Trophoblast cell (in vitro differentiated cells and primary cell): ENCODE data around the gene MYPOP.

Experiments
- DNase-seq, 2 donors: peaks; one replicate each; pipeline ENCODE4 v3.0.0-alpha.2; 2016
- H2AFZ ChIP-seq: 2 replicates; pipeline ENCODE4 v1.6.1; 2013; ENCODE audit warnings: low read length, moderate library complexity, mild to moderate bottlenecking; ENCODE audit not compliant: insufficient read depth, poor library complexity
- H2AK5ac ChIP-seq: 2 replicates; pipeline ENCODE4 v1.6.1; 2013; ENCODE audit warnings: mild to moderate bottlenecking, low read length
- H2BK120ac ChIP-seq: 2 replicates; pipeline ENCODE4 v1.6.1; 2013; ENCODE audit warnings: low read length, mild to moderate bottlenecking, moderate library complexity; ENCODE audit not compliant: insufficient read depth, poor library complexity
- H2BK12ac ChIP-seq: 2 replicates; pipeline ENCODE4 v1.6.1; 2013; ENCODE audit warnings: mild to moderate bottlenecking, low read length, moderate library complexity
- H2BK5ac ChIP-seq: 2 replicates; pipeline ENCODE4 v1.6.1; 2013; ENCODE audit warnings: low read length, low read depth, moderate library complexity, mild to moderate bottlenecking; ENCODE audit not compliant: poor library complexity
- H3K14ac ChIP-seq: 2 replicates; pipeline ENCODE4 v1.6.1; 2013; ENCODE audit warnings: mild to moderate bottlenecking, low read length
- H3K18ac ChIP-seq: 2 replicates; pipeline ENCODE4 v1.6.1; 2013; ENCODE audit warnings: mild to moderate bottlenecking, low read length
- H3K23ac ChIP-seq: 2 replicates; pipeline ENCODE4 v1.6.1; 2013; ENCODE audit warnings: low read length
- H3K27ac ChIP-seq: 2 replicates; pipeline ENCODE4 v1.5.1; 2013; ENCODE audit warnings: low read depth, mild to moderate bottlenecking, inconsistent platforms, low read length, moderate library complexity
- H3K27me3 ChIP-seq: 2 replicates; pipeline ENCODE4 v1.6.1; 2013; ENCODE audit warnings: inconsistent platforms, mild to moderate bottlenecking, low read length, moderate library complexity; ENCODE audit not compliant: insufficient read depth
- H3K36me3 ChIP-seq, 2 experiments: 1 replicate in 1 of 2; 2 replicates in 1 of 2; pipeline ENCODE4 v1.6.1; 2013; ENCODE audit warnings: low read length in 2 of 2, mild to moderate bottlenecking in 2 of 2, moderate library complexity in 1 of 2; ENCODE audit not compliant: insufficient read depth in 2 of 2, control insufficient read depth in 1 of 2
- H3K4ac ChIP-seq: 2 replicates; pipeline ENCODE4 v1.6.1; 2013; ENCODE audit warnings: low read depth, mild to moderate bottlenecking, low read length, moderate library complexity
- H3K4me1 ChIP-seq, 2 experiments: 1 replicate in 1 of 2; 2 replicates in 1 of 2; pipeline ENCODE4 v1.6.1; 2013; ENCODE audit warnings: low read length in 2 of 2, mild to moderate bottlenecking in 2 of 2, moderate library complexity in 1 of 2; ENCODE audit not compliant: insufficient read depth in 2 of 2, control insufficient read depth in 1 of 2
- H3K4me2 ChIP-seq: 2 replicates; pipeline ENCODE4 v1.6.1; 2013; ENCODE audit warnings: inconsistent platforms, mild to moderate bottlenecking, low read length, moderate library complexity
- H3K4me3 ChIP-seq: 2 replicates; pipeline ENCODE4 v1.5.1; 2013; ENCODE audit warnings: mild to moderate bottlenecking, low read depth, low read length, inconsistent platforms
- H3K79me1 ChIP-seq: one replicate; pipeline ENCODE4 v1.6.1; 2013; ENCODE audit warnings: low read length
- H3K79me2 ChIP-seq: 2 replicates; pipeline ENCODE4 v1.6.1; 2013; ENCODE audit warnings: low read length, mild to moderate bottlenecking; ENCODE audit not compliant: control insufficient read depth, insufficient read depth, poor library complexity
- H3K9ac ChIP-seq: 2 replicates; pipeline ENCODE4 v1.6.1; 2013; ENCODE audit warnings: mild to moderate bottlenecking, low read length
- H3K9me3 ChIP-seq: 2 replicates; pipeline ENCODE4 v1.6.1; 2013; ENCODE audit warnings: low read depth, mild to moderate bottlenecking, control low read depth, inconsistent platforms, low read length; ENCODE audit not compliant: insufficient read depth
- H4K12ac ChIP-seq: 2 replicates; pipeline ENCODE4 v1.6.1; 2013; ENCODE audit warnings: low read depth, mild to moderate bottlenecking, low read length, moderate library complexity
- H4K8ac ChIP-seq: 2 replicates; pipeline ENCODE4 v1.6.1; 2013; ENCODE audit warnings: low read depth, mild to moderate bottlenecking, low read length, moderate library complexity
- H4K91ac ChIP-seq: one replicate; pipeline ENCODE4 v1.6.1; 2013; ENCODE audit warnings: low read depth, mild to moderate bottlenecking, low read length, moderate library complexity
- WGBS: extraction: QIAGEN DNeasy Blood & Tissue Kit; methylation state at CpG from one replicate; pipeline ENCODE4 v1.1.7; 2013; ENCODE audit warnings: missing lambda C conversion rate; ENCODE audit not compliant: insufficient read length, insufficient coverage; ENCODE audit errors: extremely low coverage; 5-methylcytosine and 5-hydroxymethylcytosine counted together

The MYPOP gene

DNA sequence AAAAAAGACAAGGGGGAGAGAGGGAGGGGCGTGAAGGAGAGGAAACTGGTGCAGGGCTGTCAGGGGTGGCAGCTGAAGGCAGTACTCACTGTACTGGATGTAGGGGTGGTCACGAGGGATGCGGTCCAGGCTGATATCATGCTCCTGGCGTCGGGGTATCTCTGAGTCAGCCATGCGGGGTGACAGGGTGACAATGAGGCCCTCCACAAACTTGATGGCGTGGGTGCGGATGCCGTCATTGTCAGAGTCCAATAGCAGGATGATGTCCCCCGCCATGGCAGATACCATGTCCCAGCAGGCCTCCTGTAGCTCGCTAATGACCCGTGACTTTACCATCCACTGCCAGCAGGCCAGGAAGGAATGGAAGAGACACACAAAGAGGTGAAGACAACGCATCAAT is 54.8 kb downstream of the MYPOP start:
- Histone ChIP-seq H2AFZ (no peak overlapping the region), H3K79me1 (no peaks in the 10 kb centered on the region), H3K4me1 (no peaks in the 10 kb centered on the region), H3K18ac (no peak overlapping the region), H4K12ac (no peak overlapping the region), H3K4me2 (no peak overlapping the region), H3K4ac (no peak overlapping the region), H3K36me3 (peaks cover 57 to 73% of the 10 kb centered on the region in 2 experiments), H2AK5ac (no peak overlapping the region), H3K4me3 (no peak overlapping the region), H2BK5ac (no peak overlapping the region), H3K9me3 (no peaks in the 10 kb centered on the region), H3K79me2 (no peaks in the 10 kb centered on the region), H2BK120ac (no peak overlapping the region), H4K91ac (no peak overlapping the region), H3K9ac (no peak overlapping the region), H4K8ac (no peak overlapping the region), H2BK12ac (no peak overlapping the region), H3K23ac (no peak overlapping the region), H3K27ac (no peak overlapping the region), H3K27me3 (no peaks in the 10 kb centered on the region), H3K14ac (no peak overlapping the region)
- no CpG with 5 or more reads among the region's 13 CpGs for WGBS
- DNase-seq, result no peak

GRCh38 chr19:45842198-45842597 is 60.2 kb downstream of the MYPOP start:
- peaks cover 55 to 60% of the 10 kb centered on the region in 2 experiments for H3K36me3 ChIP-seq
- no peaks in the 10 kb centered on the region for H3K79me2 ChIP-seq
- no peaks in the 10 kb centered on the region for H3K27me3 ChIP-seq
- H3K4me2 ChIP-seq, result no peak overlapping the region
- H4K8ac ChIP-seq, result no peak overlapping the region
- H4K12ac ChIP-seq, result no peak overlapping the region
- no peak overlapping the region for H2BK12ac ChIP-seq
- no peak overlapping the region for H2BK120ac ChIP-seq
- no peak for DNase-seq
- H3K4me1 ChIP-seq, result no peaks in the 10 kb centered on the region
- H2BK5ac ChIP-seq, result no peak overlapping the region
- no peak overlapping the region for H3K9ac ChIP-seq
- H3K23ac ChIP-seq, result no peak overlapping the region
- H3K27ac ChIP-seq, result no peak overlapping the region
- H2AFZ ChIP-seq, result no peak overlapping the region
- H3K9me3 ChIP-seq, result peaks cover 7% of the 10 kb centered on the region
- WGBS, result no CpG with 5 or more reads among the region's 14 CpGs
- H3K79me1 ChIP-seq, result no peaks in the 10 kb centered on the region
- H2AK5ac ChIP-seq, result no peak overlapping the region
- no peak overlapping the region for H3K4ac ChIP-seq
- H3K4me3 ChIP-seq, result no peak overlapping the region
- no peak overlapping the region for H3K18ac ChIP-seq
- H3K14ac ChIP-seq, result no peak overlapping the region
- H4K91ac ChIP-seq, result no peak overlapping the region
